Activated gamma-delta T cell (primary cell): ENCODE data around the gene POM121.
"Not testable (repeated sequence)": the region's sequence is repeated elsewhere in the genome, so short reads cannot be mapped to it uniquely, and the experiment has no call there.

Source experiments
- DNase-seq: peaks from one replicate; lab custom pipeline; 2025; lab: John Stamatoyannopoulos, UW
- total RNA-seq, 2 donors: gene quantifications; one replicate each; lab custom pipeline; 2026; lab: John Stamatoyannopoulos, UW

The POM121 gene
- total RNA-seq, result 38.0 to 40.0 reads per million in 2 donors

DNA sequence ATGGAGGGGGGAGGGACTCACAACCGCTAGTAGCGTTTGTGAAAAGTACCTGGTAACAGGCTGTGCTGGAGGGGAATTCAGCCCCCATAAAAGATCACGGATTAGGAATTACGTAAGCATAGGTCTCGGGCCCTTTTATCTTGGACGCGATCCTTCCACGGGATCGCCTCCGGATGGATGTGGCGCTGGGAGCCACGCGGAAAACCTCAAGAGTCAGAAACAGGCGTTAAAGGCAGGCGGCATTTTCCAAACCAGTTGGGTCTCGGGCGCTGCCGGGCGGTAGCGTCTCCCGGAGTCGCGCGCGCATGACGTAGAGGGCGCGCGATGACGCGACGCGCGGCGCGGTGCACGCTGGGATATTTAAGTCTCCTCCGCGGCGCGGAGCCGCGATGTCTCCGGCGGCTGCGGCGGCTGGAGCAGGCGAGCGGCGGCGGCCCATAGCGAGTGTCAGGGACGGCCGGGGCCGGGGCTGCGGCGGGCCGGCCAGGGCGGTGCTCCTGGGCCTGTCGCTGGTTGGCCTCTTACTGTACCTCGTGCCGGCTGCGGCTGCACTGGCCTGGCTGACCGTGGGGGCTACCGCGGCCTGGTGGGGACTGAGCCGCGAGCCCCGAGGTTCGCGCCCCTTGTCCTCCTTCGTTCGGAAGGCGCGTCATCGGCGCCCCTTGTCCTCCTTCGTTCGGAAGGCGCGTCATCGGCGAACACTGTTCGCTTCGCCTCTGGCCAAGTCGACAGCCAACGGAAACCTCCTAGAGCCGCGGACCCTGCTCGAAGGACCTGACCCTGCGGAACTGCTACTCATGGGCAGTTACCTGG lies at the start of gene POM121:
POM121 (plus strand) TSS at position 363 of the 813 bp plus-strand sequence; CDS start at position 390, 27 bp downstream.
- peak; percentile 76 for DNase-seq

DNA sequence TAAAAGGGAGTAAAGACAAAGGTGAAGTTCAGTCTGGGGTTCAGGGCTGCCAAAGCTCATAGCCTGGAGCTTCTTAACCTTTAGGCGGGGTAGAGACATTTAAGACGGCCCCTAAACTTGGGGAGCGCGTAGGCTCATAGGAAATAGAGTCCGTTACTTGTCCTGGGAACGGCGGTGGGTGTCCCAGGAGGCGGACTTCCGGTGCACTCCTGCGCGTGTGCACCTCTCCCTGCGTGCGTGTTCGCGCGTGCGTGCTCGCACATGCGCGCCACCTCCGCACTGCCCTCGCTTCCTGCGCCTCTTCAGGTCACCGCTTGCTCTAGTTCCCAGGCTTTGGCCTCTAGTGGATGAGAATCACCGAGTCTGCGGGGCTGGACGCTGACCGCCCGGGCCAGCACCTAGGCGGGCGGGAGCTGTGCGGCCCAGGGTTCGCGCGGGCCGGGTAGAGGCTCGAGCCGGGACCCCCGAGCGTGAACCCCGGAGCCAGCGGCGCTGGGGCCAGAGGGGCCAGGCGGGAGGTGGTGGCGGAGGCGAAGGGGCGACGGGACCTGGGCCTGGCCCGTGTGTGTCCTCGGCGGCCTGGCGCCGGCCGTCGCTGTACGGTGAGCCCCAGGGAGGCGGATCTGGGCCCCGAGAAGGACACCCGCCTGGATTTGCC lies 45.7 kb upstream of the POM121 start:
- peak; percentile 57 for DNase-seq

DNA sequence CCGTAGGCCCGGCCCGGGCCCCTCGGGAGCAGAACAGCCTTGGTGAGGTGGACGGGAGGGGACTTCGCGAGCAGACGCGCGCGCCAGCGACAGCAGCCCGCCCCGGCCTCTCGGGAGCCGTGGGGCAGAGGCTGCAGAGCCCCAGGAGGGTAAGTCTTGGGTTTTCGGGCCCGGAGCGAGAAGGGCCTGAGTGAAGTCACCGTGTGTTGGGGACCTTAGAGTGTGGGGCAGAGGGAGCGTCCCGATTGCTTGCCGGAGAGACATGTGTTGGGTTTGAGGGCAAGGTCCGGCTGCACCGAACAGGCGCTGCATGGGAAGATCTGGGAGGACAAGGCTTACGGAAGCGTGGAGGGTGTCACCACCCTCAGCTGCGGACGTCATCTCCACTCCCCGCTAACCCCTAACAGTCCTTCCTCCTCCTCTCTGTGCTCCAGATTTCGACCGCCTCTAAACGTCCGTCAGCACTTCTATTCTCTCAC lies 45.1 kb upstream of the POM121 start:
- DNase-seq, result peak; percentile 14

DNA sequence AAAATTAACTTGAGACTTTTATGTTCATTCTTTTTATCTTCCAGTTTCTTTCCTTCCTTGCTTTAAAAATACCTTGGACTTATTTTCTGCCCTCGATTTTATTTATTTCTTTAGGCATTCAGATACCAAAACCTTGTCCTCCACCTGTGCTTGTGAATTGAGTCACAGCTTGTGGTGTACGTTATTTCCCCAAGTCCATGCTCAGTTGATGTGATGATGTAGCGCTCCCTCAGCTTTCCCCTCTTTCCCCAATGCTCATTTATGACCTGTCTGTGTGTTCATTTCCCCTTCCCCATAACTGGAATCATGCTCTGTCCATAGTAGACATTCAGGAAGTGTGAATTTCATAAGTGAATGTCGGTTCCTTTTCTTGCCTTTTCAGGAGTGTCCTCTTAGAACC lies 33.1 kb upstream of the POM121 start:
- DNase-seq, result not testable (repeated sequence)

DNA sequence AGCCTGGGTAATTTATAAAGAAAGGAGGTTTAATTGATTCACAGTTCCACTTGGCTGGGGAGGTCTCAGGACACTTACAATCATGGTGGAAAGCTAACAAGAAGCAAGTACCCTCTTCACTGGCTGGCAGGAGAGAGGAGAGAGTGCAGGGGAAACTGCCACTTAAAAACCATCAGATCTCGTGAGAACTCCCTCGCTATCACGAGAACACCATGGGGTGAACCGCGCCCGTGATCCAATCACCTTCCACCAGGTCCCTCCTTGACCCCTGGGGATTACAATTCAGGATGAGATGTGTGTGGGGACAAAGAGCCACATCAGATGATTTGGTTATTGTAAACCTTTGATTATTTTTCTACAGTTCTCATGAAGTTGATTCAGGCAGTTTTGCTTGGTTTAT lies 20.2 kb upstream of the POM121 start:
- DNase-seq, result not testable (repeated sequence)

DNA sequence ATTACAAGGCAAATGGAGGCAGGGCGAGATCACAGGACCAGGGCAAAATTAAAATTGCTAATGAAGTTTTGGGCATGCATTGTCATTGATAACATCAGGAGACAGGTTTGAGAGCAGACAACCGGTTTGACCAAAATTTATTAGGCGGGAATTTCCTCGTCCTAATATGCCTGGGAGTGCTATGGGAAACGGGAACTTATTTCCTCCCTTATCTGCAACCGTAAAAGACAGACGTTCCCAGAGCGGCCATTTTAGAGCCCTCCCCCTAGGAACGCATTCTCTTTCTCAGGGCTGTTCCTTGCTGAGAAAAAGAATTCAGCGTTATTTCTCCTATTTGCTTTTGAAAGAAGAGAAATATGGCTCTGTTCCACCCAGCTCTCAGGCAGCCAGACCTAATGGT lies 16.5 kb upstream of the POM121 start:
- DNase-seq, result not testable (repeated sequence)

DNA sequence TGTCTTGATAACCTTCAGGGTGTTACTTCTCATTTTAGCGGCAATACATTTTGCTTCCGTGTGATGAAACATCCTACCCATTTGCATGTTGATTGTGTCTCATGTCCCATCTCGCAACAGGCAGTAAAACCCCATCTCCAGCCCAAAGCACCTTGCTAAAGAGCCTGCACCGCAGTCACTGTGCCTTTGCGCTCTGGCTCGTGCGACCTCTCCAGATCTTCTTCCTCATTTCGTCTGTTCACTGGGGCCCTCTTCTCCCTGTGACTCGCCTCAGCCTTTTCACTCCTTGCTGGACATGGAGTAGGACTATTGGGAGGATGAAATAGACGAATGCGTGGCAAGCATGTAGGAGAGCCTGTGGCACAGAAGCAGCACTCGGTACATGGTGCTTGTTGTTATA lies 13.5 kb upstream of the POM121 start:
- not testable (repeated sequence) for DNase-seq

DNA sequence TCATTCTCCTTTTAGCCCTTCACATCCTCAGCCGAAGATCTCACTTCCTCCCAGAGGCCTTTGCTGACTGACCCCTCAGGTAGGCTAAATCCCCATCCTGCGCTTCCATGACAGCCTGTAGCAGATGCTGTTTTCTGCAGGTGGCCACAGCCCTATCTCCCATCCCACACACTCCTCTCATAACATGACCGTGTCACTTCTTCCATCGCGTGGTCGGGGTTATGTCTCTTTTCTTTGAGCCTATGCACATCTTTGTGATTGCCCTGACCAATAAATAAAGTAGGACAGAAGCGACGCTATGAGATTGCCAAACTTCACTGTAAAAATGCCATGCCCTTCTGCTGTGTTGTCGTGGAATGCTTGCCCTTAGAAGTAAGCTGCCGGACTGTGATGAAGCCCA lies 11.1 kb upstream of the POM121 start:
- not testable (repeated sequence) for DNase-seq

DNA sequence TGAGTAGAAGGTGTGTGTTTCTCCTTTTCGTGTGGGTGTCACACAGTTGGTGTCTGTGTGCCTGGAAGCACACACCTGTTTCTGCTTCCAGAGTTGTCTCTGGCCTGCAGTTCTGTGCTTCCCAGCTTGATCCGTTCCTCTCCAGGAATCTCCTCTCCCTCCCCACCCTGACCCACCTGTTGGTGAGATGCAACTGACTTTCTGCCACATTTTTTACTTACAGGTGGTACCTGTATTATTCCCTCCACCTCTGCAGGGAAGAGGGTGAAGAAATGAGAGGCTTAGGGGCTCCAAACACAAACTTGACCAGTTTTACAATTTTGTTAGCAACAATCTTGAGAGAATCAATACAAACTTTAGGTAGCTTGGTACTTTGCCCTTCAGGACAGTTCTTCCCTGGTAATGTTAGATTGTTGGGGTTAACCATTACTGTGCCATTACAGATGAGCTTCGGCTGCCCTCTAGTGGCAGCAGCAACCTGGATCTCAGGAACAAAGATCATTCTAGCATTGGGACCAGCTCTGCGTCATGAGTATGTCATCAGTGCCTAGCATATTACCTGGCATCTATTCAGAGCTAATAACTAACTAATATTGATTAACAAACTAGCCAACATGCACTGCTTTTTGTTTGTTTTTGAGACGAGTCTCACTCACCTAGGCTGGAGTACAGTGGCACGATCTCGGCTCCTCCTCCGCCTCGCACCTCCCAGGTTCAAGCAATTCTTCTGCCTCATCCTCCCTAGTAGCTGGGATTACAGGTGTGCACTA lies 10.0 kb upstream of the POM121 start:
- not testable (repeated sequence) for DNase-seq

DNA sequence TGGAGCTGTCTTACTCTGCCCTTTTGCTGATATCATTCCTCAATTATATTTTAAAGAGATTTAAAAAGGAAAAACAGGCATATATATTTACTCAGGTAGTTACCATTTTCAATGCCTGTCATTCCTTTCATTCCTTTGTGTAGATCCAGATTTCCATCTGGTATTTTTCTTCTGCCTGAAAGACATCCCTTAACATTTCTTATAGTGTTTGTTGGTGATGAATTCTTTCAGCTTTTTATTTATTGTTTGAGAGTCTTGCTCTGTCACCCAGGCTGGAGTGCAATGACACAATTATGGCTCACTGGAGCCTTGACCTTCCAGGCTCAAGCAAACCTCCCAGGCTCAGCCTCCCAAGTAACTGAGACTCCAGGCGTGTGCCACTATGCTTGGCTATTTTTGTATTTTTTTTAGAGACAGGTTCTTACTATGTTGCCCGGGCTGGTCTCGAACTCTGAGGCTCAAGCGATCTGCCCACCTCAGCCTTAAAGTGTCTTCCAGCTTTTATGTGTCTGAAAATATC lies 5.6 kb upstream of the POM121 start:
- DNase-seq, result no peak

DNA sequence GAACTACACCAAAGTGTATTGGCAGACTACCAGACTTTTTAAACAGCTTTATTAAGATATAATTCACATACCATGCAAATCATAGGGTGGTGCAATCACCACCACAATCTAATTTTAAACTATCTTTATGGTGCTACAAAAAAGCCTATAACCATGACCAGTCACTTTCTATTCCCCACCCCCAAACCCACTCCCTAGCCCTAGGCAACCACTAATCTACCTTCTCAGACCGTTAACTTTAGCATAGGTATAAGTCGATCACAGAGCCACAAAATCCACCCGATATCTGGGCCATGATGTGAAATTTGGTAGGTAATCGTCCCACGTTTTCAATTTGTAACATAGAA lies 536 bp upstream of the POM121 start:
- no peak for DNase-seq

DNA sequence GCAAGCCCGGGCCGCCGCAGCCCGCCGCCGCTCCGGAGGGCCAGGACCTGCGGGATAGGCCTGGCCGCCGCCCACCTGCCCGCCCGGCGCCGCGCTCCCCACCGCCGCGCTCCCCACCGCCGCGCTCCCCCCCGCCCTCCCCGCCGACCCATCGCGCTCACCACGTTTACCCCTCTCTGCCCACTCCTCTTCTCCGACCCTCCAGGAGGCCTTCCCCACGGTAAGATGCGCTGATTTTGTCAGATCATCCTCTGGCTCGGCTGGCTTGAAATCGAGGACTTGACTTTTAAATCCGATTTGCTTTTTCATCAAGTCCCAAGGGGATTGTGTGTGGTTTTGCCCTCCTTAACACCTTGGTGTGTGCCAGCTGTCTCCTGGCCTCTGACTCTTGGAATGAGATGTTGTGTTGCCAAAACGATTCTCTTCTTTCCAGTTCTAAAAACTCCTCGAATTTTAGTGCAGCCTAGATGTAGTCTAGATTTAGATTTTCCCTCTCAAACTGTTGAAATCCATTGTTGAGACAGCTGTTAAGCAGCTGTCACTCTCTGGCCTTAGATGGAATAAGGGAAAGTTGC lies 738 bp downstream of the POM121 start:
- no peak for DNase-seq

DNA sequence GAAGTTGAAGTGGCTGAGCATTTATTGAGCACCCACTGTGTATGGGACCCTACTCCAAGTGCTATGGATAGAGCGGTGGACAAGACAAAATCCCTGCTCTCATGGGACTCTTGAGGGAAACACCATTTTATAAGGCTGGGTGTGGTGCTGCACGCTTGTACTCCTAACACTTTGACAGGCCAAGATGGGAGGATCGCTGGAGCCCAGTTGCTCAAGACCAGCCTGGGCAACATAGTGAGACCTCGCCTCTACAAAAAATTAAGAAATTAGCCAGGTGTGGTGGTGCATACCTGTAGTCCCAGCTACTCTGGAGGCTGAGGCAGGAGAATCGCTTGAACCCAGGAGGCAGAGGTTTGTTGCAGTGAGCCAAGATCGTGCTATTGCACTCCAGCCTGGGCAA lies 2.9 kb downstream of the POM121 start:
- DNase-seq, result not testable (repeated sequence)

DNA sequence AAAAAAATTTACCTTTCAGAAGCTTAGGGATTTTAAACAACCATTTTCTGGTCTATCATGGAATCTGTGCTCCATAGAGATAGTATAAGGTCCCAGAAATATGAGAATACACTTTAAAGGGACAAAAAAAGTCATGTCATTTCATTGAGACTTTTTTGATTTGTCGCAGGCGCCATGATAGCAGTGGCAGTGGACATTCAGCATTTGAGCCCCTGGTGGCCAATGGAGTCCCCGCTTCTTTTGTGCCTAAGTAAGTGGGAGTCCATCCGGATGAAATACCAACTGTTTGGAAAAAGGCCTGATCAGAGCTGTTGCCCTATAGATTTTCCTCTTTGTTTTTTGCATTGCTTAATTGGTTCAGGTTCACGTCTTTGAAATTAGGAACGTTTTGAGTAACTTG lies 3.3 kb downstream of the POM121 start:
- not testable (repeated sequence) for DNase-seq

DNA sequence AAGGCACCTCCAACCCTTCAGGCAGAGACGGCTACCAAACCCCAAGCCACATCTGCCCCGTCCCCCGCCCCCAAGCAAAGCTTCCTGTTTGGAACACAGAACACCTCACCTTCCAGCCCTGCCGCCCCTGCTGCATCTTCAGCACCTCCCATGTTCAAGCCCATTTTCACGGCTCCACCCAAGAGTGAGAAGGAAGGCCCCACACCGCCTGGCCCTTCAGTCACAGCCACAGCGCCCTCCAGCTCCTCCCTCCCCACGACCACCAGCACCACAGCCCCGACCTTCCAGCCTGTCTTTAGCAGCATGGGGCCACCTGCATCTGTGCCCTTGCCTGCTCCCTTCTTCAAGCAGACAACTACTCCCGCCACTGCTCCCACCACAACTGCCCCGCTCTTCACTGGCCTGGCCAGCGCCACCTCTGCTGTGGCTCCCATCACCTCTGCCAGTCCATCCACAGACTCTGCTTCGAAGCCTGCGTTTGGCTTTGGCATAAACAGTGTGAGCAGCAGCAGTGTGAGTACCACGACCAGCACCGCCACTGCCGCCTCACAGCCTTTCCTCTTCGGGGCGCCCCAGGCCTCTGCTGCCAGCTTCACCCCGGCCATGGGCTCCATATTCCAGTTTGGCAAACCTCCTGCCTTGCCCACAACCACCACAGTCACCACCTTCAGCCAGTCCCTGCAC lies 17.3 kb downstream of the POM121 start:
- not testable (repeated sequence) for DNase-seq

DNA sequence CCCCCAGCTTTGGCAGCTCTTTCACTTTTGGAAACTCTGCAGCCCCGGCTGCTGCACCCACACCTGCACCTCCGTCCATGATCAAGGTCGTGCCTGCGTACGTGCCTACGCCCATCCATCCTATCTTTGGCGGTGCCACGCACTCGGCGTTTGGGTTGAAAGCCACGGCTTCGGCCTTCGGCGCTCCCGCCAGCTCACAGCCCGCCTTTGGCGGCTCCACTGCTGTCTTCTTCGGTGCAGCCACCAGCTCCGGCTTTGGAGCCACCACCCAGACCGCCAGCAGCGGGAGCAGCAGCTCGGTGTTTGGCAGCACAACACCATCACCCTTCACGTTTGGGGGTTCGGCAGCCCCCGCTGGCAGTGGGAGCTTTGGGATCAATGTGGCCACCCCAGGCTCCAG lies 18.1 kb downstream of the POM121 start:
- DNase-seq, result not testable (repeated sequence)

DNA sequence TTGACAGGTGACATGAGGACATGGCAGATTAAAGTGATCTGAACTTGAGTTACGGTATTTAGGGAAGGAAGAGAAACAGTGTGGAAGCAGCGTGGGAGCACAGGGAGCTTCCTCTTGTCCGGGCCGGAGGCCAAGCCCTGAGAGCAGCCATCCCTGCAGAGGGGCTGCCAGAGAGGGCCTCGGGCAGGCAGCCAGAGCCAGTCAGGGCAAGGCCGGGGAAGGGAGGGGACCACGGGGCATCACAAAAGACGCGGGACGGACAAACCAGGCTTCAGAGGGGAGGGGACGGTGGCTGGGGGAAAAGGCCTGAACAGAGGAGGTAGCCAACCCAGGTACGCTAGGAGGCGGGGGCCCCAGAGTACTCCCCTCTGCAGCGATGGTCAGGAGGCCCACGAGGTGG lies 20.0 kb downstream of the POM121 start:
- DNase-seq, result not testable (repeated sequence)

DNA sequence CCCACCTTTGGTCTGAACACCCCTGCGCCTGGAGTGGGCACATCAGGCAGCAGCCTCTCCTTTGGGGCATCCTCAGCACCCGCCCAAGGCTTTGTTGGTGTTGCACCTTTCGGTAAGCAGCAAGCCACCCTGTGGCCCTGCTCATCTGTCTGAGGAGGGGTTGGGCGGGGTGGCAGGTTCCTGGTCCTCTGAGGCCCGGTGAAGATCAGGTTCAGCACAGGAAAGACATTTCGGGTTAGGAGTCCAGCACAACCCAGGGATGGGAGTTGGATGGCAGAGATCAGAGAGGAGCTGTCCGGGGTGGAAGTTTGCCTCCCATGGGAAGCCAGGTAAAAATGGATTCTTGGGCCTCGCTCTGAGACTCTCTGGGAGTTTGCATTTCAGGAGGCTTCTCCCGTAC lies 20.7 kb downstream of the POM121 start:
- DNase-seq, result not testable (repeated sequence)

DNA sequence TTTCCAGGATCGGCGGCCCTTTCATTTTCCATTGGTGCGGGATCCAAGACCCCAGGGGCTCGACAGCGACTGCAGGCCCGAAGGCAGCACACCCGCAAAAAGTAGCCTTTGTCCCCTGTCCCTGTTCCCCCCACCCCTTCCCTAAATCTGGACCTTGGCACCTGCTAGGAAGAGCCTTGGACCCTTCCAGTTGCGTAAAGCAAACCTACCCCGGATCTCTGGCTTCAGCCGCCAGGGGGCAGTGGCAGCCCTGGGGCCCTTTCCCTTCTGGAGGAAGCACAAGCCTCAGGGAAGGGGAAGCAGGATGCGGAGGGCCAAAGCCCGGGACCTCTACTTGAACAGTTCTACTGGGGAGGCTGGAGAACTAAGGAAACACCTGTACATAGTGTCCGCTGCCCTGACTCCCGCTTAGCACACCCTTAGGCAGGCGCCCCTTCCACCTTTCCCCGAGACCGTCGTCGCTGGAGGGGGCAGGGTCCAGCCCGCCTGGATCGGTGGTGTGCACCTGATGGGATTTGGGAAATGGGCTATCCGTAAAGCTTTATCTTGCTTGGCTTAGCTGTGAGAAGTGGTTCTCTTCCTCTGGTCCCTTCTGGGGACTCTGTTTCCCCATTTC lies 21.3 kb downstream of the POM121 start:
- not testable (repeated sequence) for DNase-seq

DNA sequence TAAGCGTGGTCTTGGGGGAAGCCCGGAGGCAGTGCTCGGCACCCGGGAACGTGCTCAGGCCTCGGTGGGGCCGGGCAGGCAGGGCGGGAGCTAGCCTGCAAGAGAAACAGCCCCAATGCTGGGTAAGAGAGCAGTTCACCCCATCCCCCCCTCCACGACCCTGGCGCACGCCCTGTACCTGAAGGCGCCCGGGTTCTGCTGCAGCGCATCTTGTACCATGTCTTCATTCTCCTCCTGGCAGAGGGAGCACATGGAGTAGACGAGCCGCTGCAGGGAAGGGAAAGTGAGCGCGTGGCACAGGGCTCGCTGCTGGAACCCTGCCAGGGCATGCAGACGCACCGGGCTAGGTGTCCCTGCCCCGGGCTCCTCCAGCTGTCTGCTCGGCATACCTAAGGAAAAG lies 23.8 kb downstream of the POM121 start:
- DNase-seq, result not testable (repeated sequence)

DNA sequence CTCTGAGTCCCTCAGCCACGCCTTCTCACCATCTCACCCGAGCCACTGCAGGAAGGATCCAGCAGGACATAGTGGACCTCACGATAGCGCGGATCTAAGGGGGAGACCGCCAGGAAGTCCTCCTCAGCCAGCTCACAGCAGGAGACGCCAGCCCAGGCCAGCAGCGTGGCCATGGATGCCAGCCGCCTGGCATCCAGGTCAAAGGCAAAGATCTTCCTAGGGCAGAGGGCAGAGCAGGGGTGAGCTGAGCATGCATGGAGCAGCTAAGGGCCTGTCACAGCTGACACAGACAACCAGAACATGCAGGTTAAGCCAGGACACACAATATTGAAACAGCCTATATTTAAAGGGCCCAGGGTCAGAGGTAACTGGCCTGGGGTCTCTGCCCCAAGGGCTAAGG lies 24.4 kb downstream of the POM121 start:
- not testable (repeated sequence) for DNase-seq
